Ovary (tissue), 3 donors: ENCODE measurements around the gene ITGA3.

ENCODE experiments used
- CTCF ChIP-seq, 3 donors: fragments of 450-650 bp in 2 of 3; fragments of 200-600 bp in 1 of 3; IDR thresholded peaks; one replicate each; pipeline versions ENCODE4 v1.5.1 to v1.8.0; 2016 to 2022; ENCODE audit warnings: antibody characterized with exemption in 3 of 3, mild to moderate bottlenecking in 1 of 3
- POLR2A ChIP-seq: fragments of 450-650 bp; IDR thresholded peaks from one replicate; pipeline ENCODE4 v1.6.1; 2017; ENCODE audit warnings: antibody characterized with exemption, mild to moderate bottlenecking, moderate library complexity
- donor health status: DM: no; HTN: no; CAD: no.

- TF ChIP-seq CTCF (IDR thresholded peaks at IDR 0.05): no peak
- TF ChIP-seq POLR2A: no peak
Measured at GRCh38 chr17:50029185-50029584, 26.7 kb upstream of the ITGA3 start.
